IMR-90 (cell line): ENCODE data around the gene CST9. TPM values are rescaled to one million over a fixed set of nuclear protein-coding genes. Genes with fewer than 3 reads are reported as not detected.

Source experiments
- ATAC-seq: fragments of 200-7000 bp; cut with Tn5 transposase; 2 replicates; pipeline ENCODE4 v1.9.1; 2020; ENCODE audit warnings: low read depth, mild to moderate bottlenecking, moderate library complexity
- BruUV-seq: library from RNA; stranded (reverse); fragments of 400-500 nt; replicated peaks from 2 replicates; lab custom pipeline; 2021; lab: Mats Ljungman, UMichigan
- CTCF ChIA-PET: fragments of 300-600 bp; formaldehyde crosslinking; extraction: SDS; loops from one replicate; lab custom pipeline; 2021; ENCODE audit warnings: antibody characterized with exemption; lab: Yijun Ruan, JAX
- POLR2A ChIA-PET: fragments of 300-600 bp; sonication (Branson Sonifier 250); formaldehyde crosslinking; loops from one replicate; lab custom pipeline; 2022; ENCODE audit warnings: antibody characterized with exemption; ENCODE audit not compliant: unreplicated experiment; lab: Charles Lee
- DNase-seq: peaks from one replicate; pipeline ENCODE4 v3.0.0; 2013
- H2AFZ ChIP-seq: replicated peaks from 2 replicates; pipeline ENCODE3; 2013; ENCODE audit warnings: low read length, mild to moderate bottlenecking; ENCODE audit not compliant: poor library complexity
- H2AK5ac ChIP-seq: 2 replicates; pipeline ENCODE4 v1.6.1; 2013; ENCODE audit warnings: low read depth, low read length, inconsistent platforms
- H2AK9ac ChIP-seq: replicated peaks from 2 replicates; pipeline ENCODE3; 2013; ENCODE audit warnings: mild to moderate bottlenecking, low read depth, low read length, moderate library complexity; ENCODE audit not compliant: poor library complexity
- H2BK120ac ChIP-seq: 2 replicates; pipeline ENCODE4 v1.6.1; 2013; ENCODE audit warnings: low read depth, low read length, inconsistent platforms
- H2BK15ac ChIP-seq: 3 replicates; pipeline ENCODE4 v1.6.1; 2013; ENCODE audit warnings: low read depth, low read length, inconsistent platforms
- H2BK20ac ChIP-seq: 2 replicates; pipeline ENCODE4 v1.6.1; 2013; ENCODE audit warnings: low read depth, mild to moderate bottlenecking, inconsistent platforms, low read length, moderate library complexity
- H2BK5ac ChIP-seq: 2 replicates; pipeline ENCODE4 v1.6.1; 2013; ENCODE audit warnings: mild to moderate bottlenecking, low read depth, low read length, inconsistent platforms; ENCODE audit not compliant: poor library complexity, severe bottlenecking
- H3K14ac ChIP-seq: replicated peaks from 2 replicates; pipeline ENCODE4 v1.6.1; 2013; ENCODE audit warnings: low read depth, low read length, inconsistent platforms
- H3K18ac ChIP-seq: 2 replicates; pipeline ENCODE4 v1.6.1; 2013; ENCODE audit warnings: low read depth, low read length, control low read depth
- H3K23ac ChIP-seq: 2 replicates; pipeline ENCODE4 v1.6.1; 2013; ENCODE audit warnings: low read depth, low read length, inconsistent platforms
- H3K27ac ChIP-seq: 2 replicates; pipeline ENCODE4 v1.5.1; 2013; ENCODE audit warnings: mild to moderate bottlenecking, control low read depth, low read length; ENCODE audit not compliant: insufficient read depth
- H3K27me3 ChIP-seq: 2 replicates; pipeline ENCODE4 v1.6.1; 2013; ENCODE audit warnings: low read length; ENCODE audit not compliant: control insufficient read depth, insufficient read depth
- H3K36me3 ChIP-seq: 2 replicates; pipeline ENCODE4 v1.6.1; 2013; ENCODE audit warnings: low read length, mixed read lengths; ENCODE audit not compliant: control insufficient read depth, insufficient read depth
- H3K4ac ChIP-seq: 2 replicates; pipeline ENCODE4 v1.6.1; 2013; ENCODE audit warnings: low read depth, low read length, inconsistent platforms
- H3K4me1 ChIP-seq: 2 replicates; pipeline ENCODE4 v1.6.1; 2013; ENCODE audit warnings: low read length, mixed read lengths; ENCODE audit not compliant: control insufficient read depth, insufficient read depth
- H3K4me2 ChIP-seq: 2 replicates; pipeline ENCODE4 v1.6.1; 2013; ENCODE audit warnings: low read depth, mild to moderate bottlenecking, control low read depth, low read length, moderate library complexity
- H3K4me3 ChIP-seq: 2 replicates; pipeline ENCODE4 v1.5.1; 2013; ENCODE audit warnings: low read depth, mild to moderate bottlenecking, control low read depth, low read length, moderate library complexity; ENCODE audit not compliant: insufficient read depth
- H3K56ac ChIP-seq: 2 replicates; pipeline ENCODE4 v1.6.1; 2013; ENCODE audit warnings: low read length, inconsistent platforms; ENCODE audit not compliant: insufficient read depth; ENCODE audit errors: extremely low read depth
- H3K79me1 ChIP-seq, 2 experiments: 2 replicates each; pipeline ENCODE4 v1.6.1; 2013; ENCODE audit warnings: low read length in 2 of 2, inconsistent platforms in 1 of 2, low read depth in 1 of 2
- H3K9ac ChIP-seq: 2 replicates; pipeline ENCODE4 v1.6.1; 2013; ENCODE audit warnings: low read depth, low read length, control low read depth
- H3K9me1 ChIP-seq: 2 replicates; pipeline ENCODE4 v1.6.1; 2013; ENCODE audit warnings: low read length, inconsistent platforms; ENCODE audit not compliant: insufficient read depth
- H3K9me3 ChIP-seq: 2 replicates; pipeline ENCODE4 v1.6.1; 2013; ENCODE audit warnings: low read length; ENCODE audit not compliant: control insufficient read depth, insufficient read depth
- H4K20me1 ChIP-seq: 2 replicates; pipeline ENCODE4 v1.6.1; 2013; ENCODE audit warnings: low read length, inconsistent platforms; ENCODE audit not compliant: insufficient read depth
- H4K5ac ChIP-seq: 2 replicates; pipeline ENCODE4 v1.6.1; 2013; ENCODE audit warnings: mild to moderate bottlenecking, low read depth, low read length, control low read depth
- H4K8ac ChIP-seq, 2 experiments: 2 replicates each; pipeline ENCODE4 v1.6.1; 2013; ENCODE audit warnings: low read depth in 2 of 2, low read length in 2 of 2, control low read depth in 1 of 2, inconsistent platforms in 1 of 2
- H4K91ac ChIP-seq: 2 replicates; pipeline ENCODE4 v1.6.1; 2013; ENCODE audit warnings: low read depth, low read length, inconsistent platforms; ENCODE audit not compliant: insufficient read depth
- BHLHE40 ChIP-seq: fragments of 150-350 bp; IDR thresholded peaks from 2 replicates; pipeline ENCODE4 v1.6.1; 2016; ENCODE audit warnings: mild to moderate bottlenecking, low read depth, low read length
- CTCF ChIP-seq: conservative IDR thresholded peaks from 2 replicates; pipeline ENCODE4 v1.5.1; 2012; ENCODE audit warnings: mild to moderate bottlenecking, low read depth, low read length, improper control_type of control experiment
- ELK1 ChIP-seq: fragments of 150-350 bp; IDR thresholded peaks from 2 replicates; pipeline ENCODE4 v1.6.1; 2016; ENCODE audit warnings: low read depth, mild to moderate bottlenecking, low read length, moderate library complexity, borderline replicate concordance
- MAZ ChIP-seq: IDR thresholded peaks from 2 replicates; pipeline ENCODE4 v1.6.1; 2012; ENCODE audit warnings: low read depth, mild to moderate bottlenecking, low read length, improper control_type of control experiment, moderate library complexity, borderline replicate concordance
- MXI1 ChIP-seq: IDR thresholded peaks from 2 replicates; pipeline ENCODE4 v1.6.1; 2012; ENCODE audit warnings: low read depth, mild to moderate bottlenecking, low read length, moderate library complexity, borderline replicate concordance
- SMC3 ChIP-seq: fragments of 150-350 bp; IDR thresholded peaks from 2 replicates; pipeline ENCODE4 v1.6.1; 2016; ENCODE audit warnings: low read depth, mild to moderate bottlenecking, antibody characterized with exemption, low read length, moderate library complexity
- USF2 ChIP-seq: fragments of 150-350 bp; IDR thresholded peaks from 2 replicates; pipeline ENCODE4 v1.6.1; 2017; ENCODE audit warnings: mild to moderate bottlenecking, antibody characterized with exemption, low read length, low read depth
- WGBS, 2 experiments: methylation state at CpG; one replicate each; pipeline versions ENCODE4 v1.1.5 to v1.1.7; 2013; ENCODE audit warnings: missing lambda C conversion rate in 2 of 2; ENCODE audit not compliant: insufficient read length in 1 of 2; ENCODE audit errors: extremely low coverage in 2 of 2; 5-methylcytosine and 5-hydroxymethylcytosine counted together
- dilution Hi-C: fragments of 300-500 bp; cut with HindIII; formaldehyde crosslinking; loops from one replicate; pipeline ENCODE4 v1.14.3; 2018; ENCODE audit warnings: low sequenced_read_pairs; ENCODE audit not compliant: unreplicated experiment
- in situ Hi-C: fragments of 300-500 bp; cut with MboI; formaldehyde crosslinking; loops from 3 replicates; pipeline ENCODE4 v1.14.3; 2019; ENCODE audit warnings: low sequenced_read_pairs, inconsistent platforms, mixed read lengths
- intact Hi-C: fragments of 100-400 bp; cut with micrococcal nuclease; formaldehyde crosslinking; loops from 2 replicates; pipeline ENCODE4 v1.10.0; 2022
- polyA plus RNA-seq, 3 experiments: library from polyadenylated mRNA; depleted of rRNA; stranded (reverse); fragments of >200 nt; gene quantifications; 2 replicates each; pipeline ENCODE4 v1.2.3, GENCODE V29; 2012; ENCODE audit warnings: low replicate concordance in 1 of 3
- total RNA-seq: library from RNA; depleted of rRNA; stranded (reverse); fragments of >200 nt; gene quantifications from 2 replicates; pipeline ENCODE4 v1.2.3, GENCODE V29; 2012

The CST9 gene
- total and polyA plus RNA-seq, 2 of the 4 experiments (the other 2 are of a cell fraction) = not detected

GRCh38 chr20:23623666-23624323 lies 18.1 kb upstream of the CST9 start:
- peaks cover 1% of the 10 kb centered on the region; the same call in 1 of the 2 replicates for H3K4me1 ChIP-seq
- no peak overlapping the region; the same call in 2 of the 3 replicates for H2BK15ac ChIP-seq
- no peak overlapping the region for H3K4ac ChIP-seq
- dilution Hi-C loops (no loop called here), in situ Hi-C loops (no loop called here), intact Hi-C loops (no loop called here)
- no peak overlapping the region for H2BK20ac ChIP-seq
- TF ChIP-seq ELK1 (no peak), MXI1 (no peak), USF2 (no peak), MAZ (no peak), SMC3 (no peak), BHLHE40 (no peak), CTCF (no peak)
- H2AK5ac ChIP-seq = 0 out of 2 replicates have a peak overlapping the region, but pooled peaks have one; percentile 12
- H4K91ac ChIP-seq = no peak overlapping the region; the same call in 1 of the 2 replicates
- no CpG with 5 or more reads among the region's 4 CpGs for WGBS, 2 experiments
- no peaks in the 10 kb centered on the region for H3K36me3 ChIP-seq
- CTCF ChIA-PET = no interaction called here
- H2BK5ac ChIP-seq = no peak overlapping the region
- H2AK9ac ChIP-seq = no peak overlapping the region
- DNase-seq (no peak), ATAC-seq (no peak)
- no peak overlapping the region for H3K9ac ChIP-seq
- H4K5ac ChIP-seq = no peak overlapping the region; the same call in 1 of the 2 replicates
- BruUV-seq = no TSS peak
- H3K18ac ChIP-seq = peak overlapping the region; percentile 38; the same call in 1 of the 2 replicates
- peak overlapping the region; percentile 29 for H3K23ac ChIP-seq
- H3K9me1 ChIP-seq = no peaks in the 10 kb centered on the region
- no peak overlapping the region for H3K4me3 ChIP-seq
- no peaks in the 10 kb centered on the region for H3K9me3 ChIP-seq
- H4K8ac ChIP-seq = peak overlapping the region in 1 of 2 experiments; percentile 0; a peak in 2 of 4 replicates
- no peak overlapping the region for H3K56ac ChIP-seq
- no peaks in the 10 kb centered on the region for H4K20me1 ChIP-seq
- POLR2A ChIA-PET = no interaction called here
- H3K27me3 ChIP-seq = peaks cover 2% of the 10 kb centered on the region; the same call in 1 of the 2 replicates
- H3K4me2 ChIP-seq = no peak overlapping the region
- H3K79me1 ChIP-seq = no peaks in the 10 kb centered on the region
- no peak overlapping the region for H3K14ac ChIP-seq
- H2AFZ ChIP-seq = no peak overlapping the region
- no peak overlapping the region for H2BK120ac ChIP-seq
- H3K27ac ChIP-seq = no peak overlapping the region
